Progenitor cell of endocrine pancreas (in vitro differentiated cells): ENCODE results near the gene SP6. TPM values are rescaled to one million over a fixed set of nuclear protein-coding genes. Genes with fewer than 3 reads are reported as not detected.

ENCODE experiments used
- DNase-seq: peaks from one replicate; pipeline ENCODE4 v3.0.0; 2021; ENCODE audit warnings: low spot score; ENCODE audit not compliant: unreplicated experiment
- H3K27ac Mint-ChIP-seq: 2 replicates; pipeline ENCODE4 v1.8.0; 2021; ENCODE audit warnings: mild to moderate bottlenecking, moderate library complexity, mixed read lengths
- H3K27me3 Mint-ChIP-seq: 2 replicates; pipeline ENCODE4 v1.8.0; 2021; ENCODE audit warnings: mixed read lengths
- H3K36me3 Mint-ChIP-seq: 2 replicates; pipeline ENCODE4 v1.8.0; 2022; ENCODE audit warnings: mixed read lengths; ENCODE audit not compliant: insufficient read depth
- H3K4me1 Mint-ChIP-seq: 2 replicates; pipeline ENCODE4 v1.8.0; 2021; ENCODE audit warnings: low read depth, mixed read lengths
- H3K4me3 Mint-ChIP-seq: 2 replicates; pipeline ENCODE4 v1.8.0; 2021; ENCODE audit warnings: low read depth, mild to moderate bottlenecking, moderate library complexity, mixed read lengths
- H3K9me3 Mint-ChIP-seq: 2 replicates; pipeline ENCODE4 v1.8.0; 2021; ENCODE audit warnings: low read depth, mixed read lengths
- CTCF ChIP-seq: fragments of 200-600 bp; sonication (generic); IDR thresholded peaks from one replicate; pipeline ENCODE4 v1.5.0; 2021; ENCODE audit warnings: antibody characterized with exemption, mild to moderate bottlenecking; ENCODE audit not compliant: unreplicated experiment
- total RNA-seq: library from RNA; stranded (reverse); gene quantifications from 2 replicates; pipeline ENCODE4 v1.2.1, GENCODE V29; 2021

The SP6 gene
- total RNA-seq, 1 donor from 2014 or later: 0.74 TPM

DNA sequence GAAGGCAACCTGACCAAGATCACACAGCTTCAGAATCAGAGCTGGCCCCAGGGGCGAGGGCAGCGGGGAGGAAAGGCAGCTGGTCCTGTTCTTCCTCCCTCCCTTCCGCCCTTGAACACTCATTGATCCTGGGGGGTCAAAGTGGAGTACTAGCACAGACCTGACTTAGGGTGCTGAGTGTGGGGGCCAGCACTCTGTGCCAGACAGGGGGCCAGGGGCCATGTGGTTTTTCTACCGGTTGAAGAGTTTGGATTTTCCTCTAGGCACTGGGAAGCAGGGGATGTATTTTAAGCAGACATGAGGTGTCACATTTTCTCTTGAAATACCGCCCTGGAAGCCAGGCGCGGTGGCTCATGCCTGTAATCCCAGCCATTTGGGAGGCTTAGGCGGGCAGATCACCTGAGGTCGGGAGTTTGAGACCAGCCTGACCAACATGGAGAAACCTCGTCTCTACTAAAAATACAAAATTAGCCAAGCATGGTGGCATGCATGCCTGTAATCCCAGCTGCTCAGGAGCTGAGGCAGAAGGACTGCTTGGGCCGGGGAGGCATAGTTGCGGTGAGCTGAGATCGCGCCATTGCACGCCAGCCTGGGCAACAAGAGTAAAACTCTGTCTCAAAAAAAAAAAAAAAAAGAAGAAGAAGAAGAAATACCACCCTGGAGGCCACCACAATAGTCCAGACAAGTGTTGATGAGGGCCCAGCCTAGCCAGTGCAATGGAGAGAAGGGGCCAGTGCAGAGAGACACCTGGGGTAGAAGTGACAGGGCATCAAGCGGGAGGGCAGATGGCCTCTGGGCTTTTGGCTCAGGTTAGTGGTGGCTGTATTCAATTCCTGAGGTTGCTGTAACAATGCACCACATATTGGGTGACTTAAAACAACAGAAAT is 44.7 kb downstream of the SP6 start:
- H3K36me3 Mint-ChIP-seq: peaks cover 8% of the 10 kb centered on the region
- no peak overlapping the region for H3K27ac Mint-ChIP-seq
- no peak for DNase-seq
- no peaks in the 10 kb centered on the region for H3K9me3 Mint-ChIP-seq
- no peak overlapping the region for H3K4me3 Mint-ChIP-seq
- TF ChIP-seq CTCF: no peak
- peaks cover 21% of the 10 kb centered on the region for H3K4me1 Mint-ChIP-seq
- peaks cover 30% of the 10 kb centered on the region for H3K27me3 Mint-ChIP-seq

DNA sequence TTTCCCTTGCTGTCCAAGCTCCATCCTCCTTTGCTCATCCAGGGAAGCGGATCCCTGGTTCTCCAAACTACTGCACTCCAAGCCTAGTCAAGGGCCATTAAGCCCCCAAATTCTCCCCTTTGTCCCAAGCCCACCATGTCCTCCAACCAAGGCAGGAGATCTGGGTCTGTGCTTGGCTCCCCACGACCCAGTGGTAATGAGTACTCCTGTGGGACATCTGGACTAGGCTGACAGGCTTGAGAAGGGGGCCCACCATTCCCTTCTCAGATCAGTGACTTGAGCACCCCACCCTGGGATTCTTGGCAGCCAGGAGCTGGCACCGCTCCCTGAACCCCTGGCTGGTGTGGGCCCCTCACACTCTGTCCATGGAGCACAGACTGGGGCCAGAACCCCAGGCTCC is 46.5 kb downstream of the SP6 start:
- DNase-seq: no peak
- H3K27ac Mint-ChIP-seq: no peak overlapping the region
- H3K9me3 Mint-ChIP-seq: no peaks in the 10 kb centered on the region
- H3K36me3 Mint-ChIP-seq: peaks cover 5% of the 10 kb centered on the region
- TF ChIP-seq CTCF: no peak
- peaks cover 3% of the 10 kb centered on the region for H3K4me1 Mint-ChIP-seq
- no peak overlapping the region for H3K4me3 Mint-ChIP-seq
- peaks cover 39% of the 10 kb centered on the region for H3K27me3 Mint-ChIP-seq

- Mint-ChIP-seq H3K9me3 (no peaks in the 10 kb centered on the region), H3K36me3 (peaks cover 5% of the 10 kb centered on the region), H3K27me3 (peaks cover 39% of the 10 kb centered on the region), H3K4me1 (no peaks in the 10 kb centered on the region), H3K27ac (no peak overlapping the region), H3K4me3 (no peak overlapping the region)
- DNase-seq: no peak
- TF ChIP-seq CTCF: no peak
Measured at GRCh38 chr17:47803751-47804150, 47.2 kb downstream of the SP6 start.

- Mint-ChIP-seq H3K27me3 (peaks cover 39% of the 10 kb centered on the region), H3K9me3 (no peaks in the 10 kb centered on the region), H3K4me3 (no peak overlapping the region), H3K27ac (no peak overlapping the region), H3K4me1 (no peaks in the 10 kb centered on the region), H3K36me3 (peaks cover 3% of the 10 kb centered on the region)
- no peak for TF ChIP-seq CTCF
- no peak for DNase-seq
Measured at GRCh38 chr17:47803201-47803600, 47.8 kb downstream of the SP6 start.

DNA sequence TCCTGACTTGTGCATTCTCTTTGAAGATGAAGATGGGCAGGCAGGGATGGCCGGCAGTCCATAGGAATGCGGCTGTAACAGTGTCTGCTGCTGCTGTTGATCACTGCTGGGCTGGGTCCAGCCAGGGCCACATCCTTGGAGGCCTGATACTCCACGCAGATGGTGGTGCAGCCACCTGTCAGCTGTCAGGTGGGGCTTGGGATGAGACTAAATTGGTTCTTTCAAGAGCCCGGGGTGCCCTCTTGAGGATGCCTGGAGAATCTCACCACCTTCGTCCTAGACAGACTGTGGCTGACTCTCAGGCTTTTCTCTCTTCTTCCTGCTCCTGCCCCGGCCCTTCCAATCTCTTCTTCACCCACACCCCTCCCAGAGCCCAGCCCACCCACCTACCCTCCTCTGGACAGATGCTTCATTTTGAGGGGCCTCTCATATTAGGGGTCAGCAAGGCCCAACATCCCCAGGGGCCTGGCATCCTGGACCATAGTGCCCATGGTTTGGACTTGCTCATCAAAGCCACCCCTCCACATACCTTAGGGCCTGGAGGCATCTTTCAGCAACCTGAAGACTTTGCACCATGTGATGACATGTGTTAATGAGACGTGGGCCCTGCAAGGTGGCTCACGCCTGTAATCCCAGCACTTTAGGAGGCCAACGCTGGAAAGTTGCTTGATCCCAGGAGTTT is 48.5 kb downstream of the SP6 start:
- peaks cover 3% of the 10 kb centered on the region for H3K36me3 Mint-ChIP-seq
- no peaks in the 10 kb centered on the region for H3K9me3 Mint-ChIP-seq
- TF ChIP-seq CTCF: peak; percentile 62
- H3K4me1 Mint-ChIP-seq: no peaks in the 10 kb centered on the region
- no peak overlapping the region for H3K4me3 Mint-ChIP-seq
- DNase-seq: no peak
- peaks cover 45% of the 10 kb centered on the region for H3K27me3 Mint-ChIP-seq
- H3K27ac Mint-ChIP-seq: no peak overlapping the region
